ENCODE data around the gene ZNF70.
"Not testable (repeated sequence)": the region's sequence is repeated elsewhere in the genome, so short reads cannot be mapped to it uniquely, and the experiment has no call there.

The ZNF70 gene

DNA sequence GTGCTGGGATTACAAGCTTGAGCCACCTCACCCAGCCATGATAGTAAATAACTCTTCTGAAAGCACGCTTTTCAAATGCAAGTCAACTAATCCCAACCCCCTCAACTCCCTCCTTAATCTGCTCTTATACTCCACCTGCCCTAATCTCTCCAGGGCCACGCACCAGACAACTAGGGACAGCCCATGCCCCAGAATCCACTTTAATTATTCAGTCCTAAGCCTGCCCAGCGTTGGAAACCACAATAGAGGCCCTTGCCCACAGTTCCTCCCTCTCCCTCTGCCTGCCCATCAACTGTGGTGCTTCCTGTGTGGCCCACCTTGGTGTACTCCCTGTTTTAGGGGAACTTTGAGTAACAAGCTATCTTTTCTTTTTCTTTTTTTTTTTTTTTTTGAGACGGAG lies 6.0 kb upstream of the ZNF70 start:
- no peak for DNase-seq (ENCODE audit: low read depth in 2 of 2)

DNA sequence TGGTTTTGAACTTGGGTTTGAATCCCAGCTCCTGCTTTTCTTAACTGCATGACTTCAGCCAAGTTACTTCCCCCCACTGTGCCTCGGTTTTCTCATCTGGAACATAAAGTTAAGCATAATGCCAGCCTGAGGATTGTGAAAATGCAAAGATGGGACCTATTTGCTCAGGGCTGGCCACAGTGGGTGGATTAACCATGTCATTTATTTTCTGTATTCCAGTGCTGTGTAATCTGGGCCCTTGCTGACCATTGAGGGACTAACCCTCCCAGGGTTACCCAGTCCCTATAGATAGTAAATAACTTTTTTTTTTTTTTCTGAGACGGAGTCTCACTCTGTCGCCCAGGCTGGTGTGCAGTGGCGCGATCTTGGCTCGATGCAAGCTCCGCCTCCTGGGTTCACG lies 4.8 kb upstream of the ZNF70 start:
- no peak for DNase-seq (ENCODE audit: low read depth in 2 of 2)

DNA sequence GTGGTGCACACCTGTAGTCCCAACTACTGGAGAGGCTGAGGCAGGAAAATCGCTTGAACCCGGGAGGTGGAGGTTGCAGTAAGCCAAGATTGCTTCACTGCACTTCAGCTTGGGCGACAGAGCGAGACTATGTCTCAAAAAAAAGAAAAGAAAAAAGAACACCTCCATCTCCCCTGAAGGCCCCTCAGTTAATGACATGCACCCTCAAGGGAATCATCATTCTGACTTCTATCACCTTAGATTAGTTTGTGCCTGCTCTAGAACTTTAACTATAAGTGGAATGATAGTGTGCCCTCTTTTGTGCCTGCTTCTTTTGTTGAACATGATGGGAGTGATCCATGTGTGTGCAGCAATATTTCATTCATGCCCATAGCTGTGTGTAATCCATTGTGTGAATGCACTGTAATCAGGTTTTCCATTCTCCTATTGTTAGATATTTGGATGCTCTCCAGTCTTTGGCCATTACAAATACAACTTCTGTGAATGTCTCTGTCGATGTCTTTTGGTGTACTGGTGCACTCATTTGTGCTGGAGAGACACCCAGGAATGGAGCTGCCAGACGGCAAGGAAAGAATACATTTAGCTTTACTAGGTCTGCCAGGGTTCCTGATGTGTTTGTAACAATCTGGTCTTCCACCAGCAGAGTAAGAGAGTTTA lies 4.2 kb upstream of the ZNF70 start:
- no peak for DNase-seq (ENCODE audit: low read depth in 2 of 2)

DNA sequence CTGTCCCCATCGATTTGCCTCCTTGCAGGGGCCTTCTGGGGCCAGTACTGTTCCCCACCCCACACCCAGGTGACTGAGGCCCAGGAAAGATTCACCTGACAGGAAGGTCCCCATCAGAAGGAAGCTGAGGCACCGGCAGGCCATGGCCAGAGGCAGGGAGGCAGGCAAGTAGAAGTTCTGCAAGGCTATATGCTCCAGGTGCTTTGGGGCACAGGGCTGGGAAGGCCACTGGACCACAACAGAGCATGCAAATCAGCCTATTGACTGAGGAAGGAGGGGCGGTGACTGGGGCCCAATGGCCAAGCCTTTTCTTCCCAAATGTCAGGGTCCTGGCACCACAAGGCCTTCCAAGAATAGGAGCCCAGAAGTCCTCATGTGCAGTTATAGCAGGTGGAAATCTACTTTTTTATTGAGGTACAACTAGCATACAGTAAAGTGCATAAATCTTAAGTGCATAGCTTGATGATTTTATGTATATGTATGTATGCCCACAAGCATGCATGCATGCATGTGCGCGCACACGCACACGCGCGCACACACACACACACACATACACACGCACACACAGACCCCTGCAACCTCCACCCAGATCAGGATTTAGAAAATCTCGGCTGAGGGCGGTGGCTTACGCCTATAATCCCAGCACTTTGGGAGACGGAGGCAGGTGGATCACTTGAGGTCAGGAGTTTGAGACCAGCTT lies 3.5 kb upstream of the ZNF70 start, which contains the start of gene VPREB3:
VPREB3 (minus strand) TSS at position 206 of the 700 bp plus-strand sequence; CDS start at position 144, 62 bp downstream.
- no peak for DNase-seq (ENCODE audit: low read depth in 2 of 2)

DNA sequence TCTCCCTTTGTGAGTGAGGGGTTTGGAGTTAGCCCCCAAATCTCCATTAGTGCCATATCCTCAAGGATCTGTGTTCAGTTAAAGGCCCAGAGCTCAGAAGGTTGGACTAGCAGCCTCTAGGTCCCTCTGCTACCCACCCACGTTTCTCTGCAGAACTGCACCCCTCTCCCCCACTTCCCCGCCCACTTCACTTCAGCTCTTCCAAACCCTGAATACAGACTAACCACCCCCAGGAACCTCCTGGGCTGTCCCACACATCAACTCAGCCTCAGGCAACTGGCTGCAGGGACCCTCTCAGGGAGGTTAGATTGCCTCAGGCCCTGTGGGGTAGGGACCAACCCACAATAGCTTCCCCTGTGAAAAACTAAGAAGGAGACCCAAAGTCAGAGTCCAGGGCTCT lies 2.5 kb upstream of the ZNF70 start:
- no peak for DNase-seq (ENCODE audit: low read depth in 2 of 2)

DNA sequence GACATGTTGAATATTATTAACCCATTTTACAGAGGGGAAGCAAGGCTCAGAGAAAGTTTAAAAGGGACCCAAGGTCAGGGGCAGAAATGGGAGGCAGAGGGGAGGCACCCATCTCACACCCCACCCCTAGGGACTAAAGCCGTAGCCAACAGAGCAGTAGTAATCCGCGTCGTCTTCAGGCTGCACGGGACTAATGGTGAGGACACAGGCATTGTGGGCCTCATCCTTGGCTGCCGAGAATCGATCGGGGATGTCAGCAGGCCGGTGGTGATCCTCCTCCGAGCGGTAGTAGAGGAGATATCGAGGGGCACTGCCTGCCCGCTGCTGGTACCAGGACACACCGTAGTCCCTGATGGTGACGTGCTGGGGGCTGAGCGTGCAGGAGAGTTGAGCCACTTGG lies 1.8 kb upstream of the ZNF70 start:
- DNase-seq (ENCODE audit: low read depth in 2 of 2): no peak

DNA sequence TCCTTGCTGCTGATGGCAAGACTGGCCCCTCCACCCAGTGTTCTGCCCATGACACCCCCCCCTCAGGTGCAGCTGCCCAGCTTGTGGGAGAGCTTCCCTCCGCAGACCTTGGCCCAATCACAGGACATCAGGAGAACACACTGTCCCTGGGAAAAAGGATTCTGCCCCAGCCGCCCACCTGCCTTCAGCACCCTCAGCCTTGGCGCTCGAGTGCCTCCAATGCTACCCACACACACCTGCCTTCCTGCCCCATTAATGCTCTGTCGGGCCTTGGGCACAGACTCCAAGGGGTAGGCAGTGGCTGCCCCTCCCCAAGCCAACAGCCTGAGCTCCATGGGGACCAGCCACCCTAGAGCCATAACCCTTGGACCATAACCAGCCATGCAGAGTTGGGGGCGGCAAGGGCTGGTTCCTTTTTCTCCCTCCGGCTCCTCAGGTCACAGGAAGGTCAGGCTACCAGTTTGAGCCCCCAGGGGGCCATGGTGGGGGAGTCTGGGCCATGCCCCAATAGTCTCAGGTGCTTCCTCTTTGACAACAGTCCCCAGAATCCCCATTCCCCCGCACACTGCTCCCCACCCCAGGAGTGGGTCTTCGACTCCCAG lies 1.3 kb upstream of the ZNF70 start:
- no peak for DNase-seq (ENCODE audit: low read depth in 2 of 2)

DNA sequence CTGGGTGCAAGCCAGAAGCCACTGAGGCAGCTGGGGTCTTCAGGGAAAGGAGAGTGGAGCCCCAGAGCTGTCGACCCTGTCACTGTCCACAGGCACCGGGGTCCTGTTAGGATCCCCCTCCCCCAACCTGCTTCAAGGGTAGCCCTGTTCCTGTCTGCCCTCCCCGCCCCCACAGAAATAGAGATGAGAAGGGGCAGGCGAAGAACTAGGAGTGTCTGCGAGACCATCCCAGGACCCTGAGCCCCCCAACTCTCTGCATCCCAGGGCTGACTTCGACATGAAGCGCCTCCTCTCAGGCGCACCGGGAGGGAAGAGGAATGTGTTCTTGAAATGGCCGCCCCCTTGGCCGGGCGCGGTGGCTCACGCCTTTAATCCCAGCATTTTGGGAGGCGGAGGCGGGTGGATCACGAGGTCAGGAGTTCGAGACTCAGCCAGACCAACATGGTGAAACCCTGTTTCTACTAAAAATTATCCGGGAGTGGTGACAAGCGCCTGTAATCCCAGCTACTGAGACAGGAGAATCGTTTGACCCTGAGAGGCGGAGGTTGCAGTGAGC lies 607 bp upstream of the ZNF70 start:
- no peak for DNase-seq (ENCODE audit: low read depth in 2 of 2)

DNA sequence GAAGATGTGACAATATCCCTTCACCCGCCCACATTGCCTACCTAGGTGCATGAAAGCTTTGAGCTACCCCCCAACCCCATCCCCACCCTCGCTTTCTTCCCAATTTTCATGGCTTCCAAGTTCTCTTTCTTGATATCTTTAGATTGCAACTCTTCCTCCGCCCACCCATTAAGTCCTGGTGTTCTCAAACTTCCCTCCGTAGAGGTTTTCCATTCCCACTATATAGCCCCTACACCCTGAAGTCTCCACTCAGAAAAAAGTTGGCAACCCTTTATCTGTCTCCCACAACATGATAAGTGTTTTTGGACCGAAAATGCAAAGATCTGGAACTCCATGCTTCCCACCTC lies 572 bp downstream of the ZNF70 start:
- DNase-seq (ENCODE audit: low read depth in 2 of 2): no peak

DNA sequence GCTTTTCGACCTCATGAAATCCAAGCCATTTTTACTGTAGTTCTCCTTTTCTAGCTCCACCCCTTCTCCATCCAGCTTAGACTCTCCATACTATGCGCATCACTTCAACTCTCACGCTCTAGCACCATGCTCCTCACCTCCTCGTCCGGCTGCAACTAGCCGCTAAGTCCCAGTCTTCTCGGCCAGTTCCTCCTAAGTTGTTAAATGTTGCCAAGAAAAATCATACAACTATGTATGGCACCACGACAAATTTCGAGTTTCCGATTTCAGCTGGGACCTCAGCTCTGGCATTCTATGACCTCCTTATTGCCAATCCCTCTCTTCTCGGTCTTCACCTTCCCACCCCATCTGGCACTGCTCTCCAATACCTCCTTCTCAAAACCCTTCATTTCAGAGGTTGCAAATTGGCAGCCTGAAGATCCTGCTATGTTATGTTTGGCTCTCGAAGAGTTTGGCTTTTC lies 1.0 kb downstream of the ZNF70 start:
- no peak for DNase-seq (ENCODE audit: low read depth in 2 of 2)

DNA sequence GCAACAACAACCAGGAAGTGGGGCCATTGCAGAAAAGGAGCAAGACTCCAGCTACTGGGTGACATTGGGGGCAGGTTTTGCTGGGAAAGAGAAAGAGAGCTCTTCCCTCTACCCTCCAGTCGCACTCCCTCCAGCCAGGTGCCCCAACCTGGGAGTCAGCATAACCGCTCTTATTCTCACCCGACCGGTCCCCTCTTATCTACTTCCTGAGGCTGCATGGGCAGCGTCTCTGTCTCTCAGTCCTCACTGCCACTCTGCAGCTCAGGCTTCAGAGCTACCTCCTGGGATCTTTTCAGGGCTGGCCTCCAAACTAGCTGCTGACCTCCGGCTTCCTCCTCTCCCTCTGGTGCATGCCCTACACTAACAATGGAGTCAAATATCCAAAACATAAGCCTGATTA lies 5.1 kb downstream of the ZNF70 start:
- no peak for DNase-seq (ENCODE audit: low read depth in 2 of 2)

DNA sequence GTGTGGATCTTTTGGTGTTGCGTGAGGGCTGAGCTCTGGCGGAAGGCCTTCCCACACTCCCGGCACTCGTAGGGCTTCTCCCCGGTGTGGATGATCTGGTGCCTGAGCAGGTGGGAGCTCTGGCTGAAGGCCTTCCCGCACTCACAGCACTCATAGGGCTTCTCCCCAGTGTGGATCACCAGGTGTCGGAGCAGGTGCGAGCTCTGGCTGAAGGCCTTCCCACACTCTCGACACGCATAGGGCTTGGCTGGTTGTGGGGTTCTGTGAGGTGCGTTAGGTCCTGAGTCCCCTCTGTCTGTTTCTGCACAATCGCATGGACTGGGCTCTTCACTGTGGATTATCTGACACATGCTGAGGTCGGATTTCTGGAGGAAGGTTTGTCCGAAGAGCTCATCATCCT lies 6.4 kb downstream of the ZNF70 start:
- no peak for DNase-seq (ENCODE audit: low read depth in 2 of 2)

DNA sequence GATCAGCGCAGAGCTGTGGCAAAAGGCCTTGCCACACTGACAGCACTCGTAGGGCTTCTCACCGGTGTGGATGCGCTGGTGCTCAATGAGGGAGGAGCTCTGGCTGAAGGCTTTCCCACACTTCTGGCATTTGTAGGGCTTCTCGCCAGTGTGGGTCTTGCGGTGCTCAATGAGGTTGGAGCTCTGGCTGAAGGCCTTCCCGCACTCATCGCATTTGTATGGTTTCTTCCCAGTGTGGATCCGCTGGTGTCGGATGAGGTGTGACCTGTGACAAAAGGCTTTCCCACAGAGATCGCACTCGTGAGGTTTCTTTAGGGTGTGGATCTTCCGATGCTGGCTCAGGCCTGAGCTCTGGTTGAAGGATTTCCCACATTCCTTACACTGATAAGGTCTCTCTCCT lies 6.9 kb downstream of the ZNF70 start:
- no peak for DNase-seq (ENCODE audit: low read depth in 2 of 2)

DNA sequence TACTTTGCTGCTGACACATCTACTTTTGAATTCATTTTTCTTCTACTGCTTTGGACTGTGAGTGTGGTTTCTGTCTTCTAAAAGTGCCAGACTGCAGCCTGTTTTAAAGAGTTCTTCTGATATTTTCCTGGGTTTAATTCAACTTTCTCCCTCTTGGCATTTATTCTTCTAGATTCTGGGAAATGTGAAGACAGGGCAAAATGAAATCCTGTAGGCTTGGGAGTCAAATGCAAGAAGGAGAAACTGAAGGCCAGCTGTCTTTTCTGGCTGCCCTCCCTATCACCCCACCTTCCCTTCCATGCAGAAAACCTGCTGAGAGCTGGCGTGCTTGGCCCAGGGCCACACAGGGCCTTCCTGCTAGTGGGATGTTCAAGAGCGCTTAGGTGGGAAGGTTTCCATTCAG lies 7.6 kb downstream of the ZNF70 start:
- DNase-seq (ENCODE audit: low read depth in 2 of 2): no peak

DNA sequence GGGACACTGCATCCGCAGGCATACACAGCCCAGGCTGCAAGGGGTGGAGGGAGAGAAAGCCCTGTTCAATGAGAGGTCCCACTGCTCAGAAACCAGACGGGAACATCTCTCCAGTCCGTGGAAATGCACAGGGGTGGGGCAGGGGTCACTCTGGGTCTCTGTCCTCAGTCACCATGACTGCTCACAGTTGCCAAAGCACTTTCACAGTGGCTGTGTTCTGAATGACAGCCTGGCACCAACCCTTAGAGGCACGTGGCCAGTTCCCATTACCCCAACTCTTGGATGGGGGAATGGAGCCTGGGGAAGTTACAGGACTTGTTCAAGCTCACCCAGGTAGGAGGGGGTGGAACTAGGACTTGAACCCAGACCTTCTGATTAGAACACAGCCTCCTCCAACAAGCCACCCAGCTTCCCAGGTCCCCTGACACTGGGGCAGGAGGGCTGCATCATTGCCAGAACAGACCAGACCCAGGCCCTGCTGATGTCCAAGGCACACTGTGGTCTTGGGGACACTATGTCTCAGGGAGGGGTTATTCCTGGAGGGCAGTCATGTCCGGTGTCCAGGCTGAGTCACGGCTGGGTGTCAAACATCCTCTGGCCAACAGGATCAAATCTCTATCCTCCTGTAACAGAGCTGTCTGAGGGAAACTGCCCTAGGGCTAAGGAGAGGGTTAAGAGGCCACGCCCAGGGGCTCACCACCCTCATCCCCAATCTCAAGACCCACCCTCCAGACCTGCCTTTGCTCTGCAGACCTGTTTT lies 8.2 kb downstream of the ZNF70 start:
- DNase-seq (ENCODE audit: low read depth in 2 of 2): no peak

DNA sequence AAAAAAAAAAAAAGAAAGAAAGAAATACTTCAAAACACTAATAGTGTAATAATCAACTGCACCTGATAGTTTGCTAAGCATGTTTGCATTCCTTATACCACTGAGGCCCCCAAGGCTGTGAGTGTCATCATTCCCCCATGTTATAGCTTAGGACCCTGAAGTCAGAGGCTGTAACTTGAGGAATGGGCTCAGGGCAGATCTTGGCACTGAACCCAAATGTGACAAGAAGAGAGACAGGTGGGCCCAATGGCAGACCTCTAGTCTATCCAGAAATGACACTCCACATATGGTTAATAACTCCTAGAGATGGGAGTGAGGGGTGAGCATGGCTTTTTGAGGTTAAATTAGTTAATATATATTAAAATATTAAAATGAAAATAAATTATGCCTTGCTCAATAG lies 13.2 kb downstream of the ZNF70 start:
- DNase-seq (ENCODE audit: low read depth in 2 of 2): no peak

DNA sequence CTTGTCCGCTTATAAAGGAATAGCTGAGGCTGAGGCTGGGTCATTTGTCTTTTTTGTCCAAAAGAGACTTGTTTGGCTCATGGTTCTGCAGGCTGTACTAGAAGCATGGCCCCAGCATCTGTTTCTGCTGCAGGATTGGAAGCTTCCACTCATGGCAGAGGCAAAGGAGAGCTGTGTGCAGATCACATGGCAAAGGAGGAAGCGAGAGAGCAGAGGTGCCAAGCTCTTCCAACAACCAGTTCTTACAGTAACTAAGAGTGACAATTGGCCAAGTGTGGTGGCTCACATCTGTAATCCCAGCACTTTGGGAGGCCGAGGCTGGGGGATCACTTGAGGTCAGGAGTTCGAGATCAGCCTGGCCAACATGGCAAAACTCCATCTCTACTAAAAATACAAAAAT lies 22.8 kb downstream of the ZNF70 start:
- not testable (repeated sequence) for DNase-seq (ENCODE audit: low read depth in 2 of 2)

DNA sequence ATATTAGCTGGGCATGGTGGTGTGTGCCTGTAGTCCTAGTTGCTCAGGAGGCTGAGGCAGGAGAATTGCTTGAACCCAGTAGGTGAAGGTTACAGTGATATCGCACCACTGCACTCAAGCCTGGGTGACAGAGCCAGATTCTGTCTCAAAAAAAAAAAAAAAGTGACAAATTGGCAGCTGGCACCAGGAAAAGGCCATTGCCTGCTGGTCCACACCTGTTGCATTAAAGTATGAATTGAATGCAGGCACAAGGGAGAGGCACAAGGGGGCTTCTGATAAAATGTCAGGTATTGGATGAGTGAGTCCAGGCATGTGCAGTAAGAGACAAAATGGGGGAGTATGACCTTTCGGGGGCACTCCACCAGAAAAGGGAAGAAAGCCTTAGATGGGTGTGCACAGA lies 28.2 kb downstream of the ZNF70 start:
- DNase-seq (ENCODE audit: low read depth in 2 of 2): no peak

DNA sequence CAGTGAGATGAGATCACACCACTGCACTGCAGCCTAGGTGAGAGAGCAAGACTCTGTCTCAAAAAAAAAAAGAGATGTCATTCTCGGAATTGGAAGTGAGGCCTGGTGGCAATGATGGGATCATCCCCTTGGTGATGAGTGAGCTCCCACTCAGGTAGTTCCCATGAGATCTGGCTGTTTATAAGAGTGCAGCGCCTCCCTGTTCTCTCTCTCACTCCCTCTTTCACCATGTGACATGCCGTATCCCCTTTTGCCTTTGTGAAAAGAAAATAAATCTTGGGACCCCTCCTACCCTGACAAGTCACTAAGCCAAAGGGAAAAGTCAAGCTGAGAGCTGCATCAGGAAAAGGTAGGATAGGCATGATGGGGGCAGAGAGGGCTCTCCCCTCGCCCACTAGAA lies 28.8 kb downstream of the ZNF70 start:
- DNase-seq (ENCODE audit: low read depth in 2 of 2): no peak

DNA sequence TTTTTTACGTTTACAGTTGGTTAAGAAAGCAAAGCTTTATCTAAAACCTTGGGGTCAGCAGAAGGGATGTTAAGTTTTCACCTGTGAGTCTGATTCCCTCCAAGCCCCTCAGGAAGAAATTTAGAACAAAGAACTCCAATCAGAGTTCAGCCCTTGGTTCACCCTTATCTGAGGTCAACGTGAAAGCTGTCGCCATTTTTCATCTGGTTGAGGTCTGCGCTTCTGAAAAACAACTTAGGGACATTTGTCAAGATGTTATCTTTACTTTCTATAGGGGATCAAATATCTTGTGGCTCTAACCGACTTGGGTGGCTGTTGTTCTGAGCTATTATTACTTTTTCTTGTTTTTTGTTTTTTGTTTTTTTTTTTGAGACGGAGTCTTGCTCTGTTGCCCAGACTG lies 30.1 kb downstream of the ZNF70 start:
- DNase-seq (ENCODE audit: low read depth in 2 of 2): no peak

DNA sequence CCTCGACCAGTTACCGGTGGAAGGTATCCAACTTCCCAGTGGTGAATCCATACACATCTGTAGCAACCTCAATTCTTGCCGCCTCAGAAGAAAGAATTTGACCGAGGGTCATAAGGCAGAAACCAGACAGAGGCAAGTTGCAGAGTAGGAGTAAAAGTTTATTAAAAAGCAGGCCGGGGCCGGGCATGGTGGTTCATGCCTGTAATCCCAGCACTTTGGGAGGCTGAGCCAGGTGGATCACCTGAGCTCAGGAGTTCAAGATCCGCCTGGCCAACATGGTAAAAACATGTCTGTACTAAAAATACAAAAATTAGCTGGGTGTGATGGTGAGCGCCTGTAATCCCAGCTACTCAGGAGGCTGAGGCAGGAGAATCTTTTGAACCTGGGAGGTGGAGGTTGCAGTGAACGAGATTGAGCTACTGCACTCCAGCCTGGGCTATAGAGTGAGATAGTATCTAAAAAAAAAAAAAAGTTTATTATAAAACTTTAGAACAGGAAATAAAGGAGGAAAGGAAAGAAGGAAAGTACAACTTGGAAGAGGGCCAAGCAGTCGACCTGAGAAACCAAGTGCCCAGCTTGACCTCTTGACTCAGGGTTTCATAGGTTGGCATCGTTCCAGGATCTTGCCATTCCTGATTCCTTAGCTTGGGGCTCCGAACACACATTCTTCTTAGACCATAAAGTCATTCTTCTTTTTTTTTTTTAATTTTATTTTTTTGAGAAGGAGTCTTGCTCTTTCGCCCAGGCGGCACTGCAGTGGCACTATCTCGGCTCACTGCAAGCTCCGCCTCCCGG lies 32.3 kb downstream of the ZNF70 start:
- DNase-seq (ENCODE audit: low read depth in 2 of 2): no peak
